ENCODE results near the gene TBXA2R. TPM values are rescaled to one million over a fixed set of nuclear protein-coding genes. Genes with fewer than 3 reads are reported as not detected.

Gene TBXA2R
- total RNA-seq, 1 donor = 1.8 TPM

DNA sequence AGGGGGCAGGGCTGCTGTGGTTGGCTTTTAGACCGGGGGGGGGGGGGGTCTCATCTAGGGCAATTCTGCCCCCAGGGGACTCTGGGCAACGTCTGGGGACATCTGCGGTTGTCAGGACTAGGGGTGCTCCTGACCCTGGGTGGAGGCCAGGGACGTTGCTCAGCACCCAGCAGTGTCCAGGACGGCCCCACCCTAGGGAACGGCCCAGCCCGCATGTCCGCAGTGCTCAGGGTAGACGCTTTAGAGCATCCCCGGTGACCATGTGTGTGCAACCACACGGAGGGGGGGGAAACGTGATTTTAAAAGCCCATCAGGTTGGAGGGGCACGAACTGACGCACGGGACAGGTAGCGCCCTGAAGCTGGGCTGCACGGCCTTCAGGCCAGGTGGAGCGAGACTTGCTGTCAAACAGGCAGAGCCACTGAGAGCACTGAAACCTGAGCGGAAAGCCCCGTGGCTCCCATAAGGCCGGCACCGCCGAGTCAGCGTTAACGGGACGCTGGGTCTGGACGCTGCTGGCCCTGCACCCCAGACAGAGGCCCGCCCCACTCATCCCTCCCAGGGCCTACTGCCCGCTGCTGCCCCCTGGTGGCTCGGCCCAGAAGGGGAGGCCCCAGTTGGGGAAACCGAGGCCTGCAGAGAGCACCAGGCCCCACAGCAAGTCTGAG, 11.6 kb upstream of the TBXA2R start:
- H3K9me3 ChIP-seq (ENCODE audit: low read depth, low read length) = no peaks in the 10 kb centered on the region
- no peaks in the 10 kb centered on the region for H3K27me3 ChIP-seq (ENCODE audit: insufficient read depth, low read length)
- no peak overlapping the region for H3K4me3 ChIP-seq (ENCODE audit: low read length)
- peaks cover 8% of the 10 kb centered on the region for H3K4me1 ChIP-seq (ENCODE audit: insufficient read depth, low read length)

- Histone ChIP-seq H3K4me3 (ENCODE audit: low read length) (no peak overlapping the region), H3K4me1 (ENCODE audit: insufficient read depth, low read length) (peaks cover 8% of the 10 kb centered on the region), H3K27me3 (ENCODE audit: insufficient read depth, low read length) (no peaks in the 10 kb centered on the region), H3K9me3 (ENCODE audit: low read depth, low read length) (no peaks in the 10 kb centered on the region)
Measured at GRCh38 chr19:3617463-3617862, 10.8 kb upstream of the TBXA2R start.

DNA sequence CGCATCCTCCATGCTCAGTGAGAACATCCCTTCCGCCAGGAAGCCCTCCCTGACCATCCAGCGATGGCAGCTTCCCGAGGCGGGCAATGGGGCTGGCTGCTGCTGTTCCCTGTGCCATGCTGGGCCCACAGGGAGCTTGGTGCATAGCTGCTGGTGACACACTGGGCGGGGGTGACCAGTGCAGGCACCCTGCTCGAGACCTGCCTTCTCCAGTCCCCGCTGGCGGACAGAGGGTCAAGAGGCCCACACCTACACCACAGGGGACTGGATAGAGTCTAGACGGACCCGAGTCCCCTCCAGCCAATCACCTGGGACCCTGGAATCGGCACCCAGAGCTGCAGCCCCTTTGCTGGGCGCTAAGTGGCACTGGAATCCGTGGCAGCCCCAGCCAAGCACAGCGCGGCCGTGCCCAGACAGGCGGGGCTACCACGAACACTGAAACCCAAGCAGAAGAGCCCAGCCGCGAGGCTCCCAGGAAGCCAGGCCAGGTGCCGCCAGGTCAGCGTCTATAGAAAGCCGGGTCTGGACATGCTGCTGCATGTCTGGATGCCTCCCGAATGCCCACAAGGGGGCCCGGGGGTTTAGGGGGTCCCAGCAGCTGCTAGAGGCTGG, 9.0 kb upstream of the TBXA2R start:
- H3K9me3 ChIP-seq (ENCODE audit: low read depth, low read length) = no peaks in the 10 kb centered on the region
- H3K4me1 ChIP-seq (ENCODE audit: insufficient read depth, low read length) = peaks cover 8% of the 10 kb centered on the region
- H3K4me3 ChIP-seq (ENCODE audit: low read length) = no peak overlapping the region
- H3K27me3 ChIP-seq (ENCODE audit: insufficient read depth, low read length) = no peaks in the 10 kb centered on the region

DNA sequence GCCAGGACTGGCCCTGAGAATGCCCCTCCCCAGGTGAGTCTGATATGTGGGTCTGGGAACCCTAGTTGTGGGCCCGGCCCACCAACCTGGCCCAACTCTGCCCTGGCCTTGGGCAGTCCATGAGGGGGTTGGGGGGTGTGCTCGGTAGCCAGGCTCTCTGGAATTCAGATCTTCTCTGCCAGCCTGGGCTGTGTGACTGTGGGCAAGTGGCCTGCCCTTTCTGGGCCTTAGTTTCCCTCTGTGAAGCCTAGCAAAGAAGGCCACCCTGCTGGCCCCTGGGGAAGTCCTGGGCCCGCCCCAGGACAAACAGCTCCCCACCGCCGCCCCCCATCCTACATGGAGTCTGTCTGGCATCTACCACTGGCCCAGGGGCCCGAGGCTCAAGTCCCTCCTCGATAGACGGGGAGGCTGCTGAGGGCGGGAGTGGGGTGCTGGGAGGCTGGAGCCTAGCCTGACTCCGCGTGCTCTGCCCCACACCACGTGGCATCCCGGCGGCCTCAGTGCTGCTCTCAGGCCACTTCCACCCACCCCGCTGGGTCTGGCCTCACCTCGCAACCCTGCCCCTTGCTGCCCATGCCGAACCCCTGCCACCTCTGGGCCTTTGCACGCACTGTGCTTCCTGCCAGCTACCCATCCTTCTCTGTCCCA, 8.3 kb upstream of the TBXA2R start:
- Histone ChIP-seq H3K4me3 (ENCODE audit: low read length) (no peak overlapping the region), H3K9me3 (ENCODE audit: low read depth, low read length) (no peaks in the 10 kb centered on the region), H3K27me3 (ENCODE audit: insufficient read depth, low read length) (no peaks in the 10 kb centered on the region), H3K4me1 (ENCODE audit: insufficient read depth, low read length) (peaks cover 8% of the 10 kb centered on the region)

DNA sequence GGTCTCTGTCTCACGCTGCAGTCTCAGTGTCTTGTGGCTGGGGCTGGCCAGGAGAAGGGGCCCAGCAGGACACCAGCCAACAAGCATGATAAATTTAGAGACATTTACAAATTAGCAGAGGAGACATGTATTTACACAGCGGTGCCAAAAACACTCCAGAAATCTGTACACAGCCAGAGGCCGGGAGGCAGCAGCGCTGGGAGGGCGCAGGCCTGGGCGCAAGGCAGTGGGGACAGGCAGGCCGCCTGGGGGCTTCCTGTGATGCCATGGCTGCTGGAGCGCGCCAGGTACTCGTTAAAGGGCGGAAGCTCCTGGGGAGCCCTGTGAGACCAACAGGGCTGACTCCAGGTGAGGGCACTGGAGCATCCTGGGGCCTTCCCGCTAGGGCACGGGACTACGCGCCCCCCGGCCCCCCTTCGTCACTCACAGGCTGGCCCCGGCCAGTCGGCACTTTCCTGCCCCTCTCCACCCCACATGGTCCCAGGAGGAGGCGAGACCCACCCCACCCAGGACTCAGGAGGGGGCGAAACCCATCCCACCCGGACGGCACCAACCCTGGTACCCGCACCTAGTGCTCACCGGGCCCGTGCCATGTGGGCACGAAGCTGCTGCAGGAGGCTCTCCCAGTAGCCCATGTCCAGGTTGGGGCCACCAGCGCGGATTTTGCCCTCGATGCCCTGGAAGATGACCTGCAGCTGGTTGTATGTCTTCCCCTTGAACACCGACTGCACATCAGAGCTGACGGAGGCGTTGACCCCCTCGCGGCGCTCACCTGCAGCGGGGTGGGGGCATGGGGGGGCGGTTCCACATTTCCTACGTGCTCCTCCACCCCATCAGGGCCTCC, 7.4 kb upstream of the TBXA2R start:
- Histone ChIP-seq H3K4me1 (ENCODE audit: insufficient read depth, low read length) (peaks cover 8% of the 10 kb centered on the region), H3K4me3 (ENCODE audit: low read length) (no peak overlapping the region), H3K9me3 (ENCODE audit: low read depth, low read length) (no peaks in the 10 kb centered on the region), H3K27me3 (ENCODE audit: insufficient read depth, low read length) (no peaks in the 10 kb centered on the region)

DNA sequence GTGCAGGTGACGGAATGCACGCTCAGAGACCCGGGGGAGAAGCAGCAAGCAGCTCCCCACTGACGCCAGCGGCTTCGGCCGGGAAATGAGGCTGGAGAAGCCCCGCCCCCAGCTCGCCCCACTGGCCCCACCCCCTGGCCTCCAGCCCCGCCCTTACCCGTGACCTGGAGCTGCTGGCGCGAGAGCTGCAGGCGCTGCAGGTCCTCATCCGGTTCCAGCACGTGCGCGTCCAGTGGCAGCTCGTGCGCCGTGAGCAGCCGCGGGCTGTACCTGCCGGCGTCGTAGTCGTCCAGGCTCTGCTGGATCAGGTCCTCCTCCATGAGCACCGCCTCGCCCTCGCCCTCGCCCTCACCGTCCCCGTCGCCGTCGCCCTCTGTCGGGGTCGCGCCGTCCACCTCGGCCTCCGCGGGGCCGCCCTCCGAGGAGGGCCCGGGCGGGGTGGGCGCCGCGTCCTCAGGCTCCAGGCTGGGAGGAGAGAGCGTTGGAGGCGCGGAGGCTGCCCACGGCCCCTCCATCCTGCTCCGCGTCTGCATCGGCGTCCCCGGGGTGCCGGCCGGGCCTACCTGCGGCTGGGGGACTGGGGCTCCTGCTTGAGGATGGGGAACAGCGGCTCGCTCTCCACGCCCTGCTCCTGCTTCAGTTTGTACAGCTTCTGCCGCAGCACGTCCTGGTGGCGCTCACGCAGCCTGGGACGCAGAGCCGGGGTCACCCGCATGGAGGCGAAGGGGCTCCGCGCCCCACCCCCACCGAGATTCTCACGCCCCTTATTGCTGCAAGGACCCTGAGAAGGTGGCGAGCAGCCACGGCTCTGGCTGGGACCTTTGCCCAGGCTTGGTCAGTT, 6.4 kb upstream of the TBXA2R start:
- no peak overlapping the region for H3K4me3 ChIP-seq (ENCODE audit: low read length)
- no peaks in the 10 kb centered on the region for H3K27me3 ChIP-seq (ENCODE audit: insufficient read depth, low read length)
- no peaks in the 10 kb centered on the region for H3K9me3 ChIP-seq (ENCODE audit: low read depth, low read length)
- H3K4me1 ChIP-seq (ENCODE audit: insufficient read depth, low read length) = peaks cover 8% of the 10 kb centered on the region

DNA sequence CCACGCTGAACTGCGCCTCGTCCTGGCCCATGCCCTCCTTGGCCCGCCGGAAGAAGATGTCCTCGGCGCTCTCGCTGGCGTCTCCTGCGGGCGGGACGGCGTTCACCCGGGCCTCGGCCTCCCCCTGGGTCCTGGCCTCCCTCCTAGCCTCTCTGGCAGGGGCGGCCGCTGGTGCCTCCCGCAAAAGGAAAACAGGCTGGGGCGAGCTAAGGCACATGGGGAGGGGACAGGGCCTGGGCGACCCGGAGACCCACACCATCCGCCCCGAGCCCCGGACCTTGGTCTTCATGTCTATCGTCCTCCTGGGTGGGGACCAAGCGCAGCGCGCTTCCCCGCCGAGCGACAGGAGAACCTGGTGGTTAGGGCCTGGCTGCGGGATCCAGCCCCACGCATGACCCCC, 5.7 kb upstream of the TBXA2R start:
- Histone ChIP-seq H3K4me1 (ENCODE audit: insufficient read depth, low read length) (peaks cover 8% of the 10 kb centered on the region), H3K27me3 (ENCODE audit: insufficient read depth, low read length) (no peaks in the 10 kb centered on the region)

GRCh38 chr19:3611841-3612240, 5.2 kb upstream of the TBXA2R start:
- no peaks in the 10 kb centered on the region for H3K27me3 ChIP-seq (ENCODE audit: insufficient read depth, low read length)
- H3K9me3 ChIP-seq (ENCODE audit: low read depth, low read length) = no peaks in the 10 kb centered on the region
- peaks cover 10% of the 10 kb centered on the region for H3K4me1 ChIP-seq (ENCODE audit: insufficient read depth, low read length)
- no peak overlapping the region for H3K4me3 ChIP-seq (ENCODE audit: low read length)

More for the DNA sequence above, 5.7 kb upstream of the TBXA2R start:
- Histone ChIP-seq H3K9me3 (ENCODE audit: low read depth, low read length) (no peaks in the 10 kb centered on the region), H3K4me3 (ENCODE audit: low read length) (no peak overlapping the region)

DNA sequence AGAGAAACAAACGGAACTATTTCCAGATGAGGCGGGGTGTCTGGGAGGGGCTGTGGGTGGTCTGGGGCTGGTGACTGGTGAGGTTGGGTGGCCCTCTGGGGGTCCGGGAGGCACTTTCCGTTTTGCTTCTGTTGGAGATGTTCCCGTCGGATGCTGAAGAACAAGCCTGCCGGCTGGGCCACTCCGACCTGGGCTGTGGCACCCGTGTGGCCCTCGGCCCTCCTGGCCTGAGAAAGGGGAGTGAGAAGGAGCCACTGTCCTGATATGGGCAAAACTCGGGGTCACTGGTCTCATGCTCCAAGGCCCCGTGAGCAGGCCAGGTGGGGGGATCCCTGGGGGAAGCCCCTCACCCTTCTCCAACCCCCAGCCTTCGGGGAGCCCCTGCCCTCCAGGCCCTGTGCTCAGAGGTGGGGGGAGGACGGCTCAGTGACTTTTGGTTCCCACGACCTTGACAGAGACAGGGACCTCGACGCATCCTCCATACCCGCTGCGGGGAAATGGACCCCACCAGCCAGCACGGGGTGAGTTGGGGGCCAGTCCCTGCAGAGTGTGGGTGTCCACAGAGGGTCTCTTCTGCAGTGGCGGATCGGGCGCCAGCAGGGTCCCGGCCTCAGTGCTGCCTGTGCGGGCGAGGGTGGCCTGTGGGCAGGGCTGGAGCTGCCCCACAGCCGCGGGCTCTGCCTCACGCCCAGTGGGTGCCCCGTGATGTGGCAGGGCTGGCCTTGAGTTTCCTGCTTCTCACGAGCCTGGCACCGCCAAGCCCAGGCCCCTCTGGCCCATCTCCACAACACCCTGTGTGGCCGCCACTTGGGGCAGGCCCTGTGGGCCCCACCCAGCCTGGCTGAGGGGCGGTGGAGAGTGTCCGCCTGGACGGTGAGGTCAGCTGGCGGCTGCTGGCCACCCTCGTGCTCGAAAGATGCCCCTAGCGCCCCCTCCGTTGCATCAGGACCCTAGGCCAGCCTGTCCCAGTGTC, 4.4 kb upstream of the TBXA2R start:
- H3K4me3 ChIP-seq (ENCODE audit: low read length) = no peak overlapping the region
- H3K4me1 ChIP-seq (ENCODE audit: insufficient read depth, low read length) = peaks cover 15% of the 10 kb centered on the region
- peaks cover 3% of the 10 kb centered on the region for H3K27me3 ChIP-seq (ENCODE audit: insufficient read depth, low read length)
- H3K9me3 ChIP-seq (ENCODE audit: low read depth, low read length) = no peaks in the 10 kb centered on the region

DNA sequence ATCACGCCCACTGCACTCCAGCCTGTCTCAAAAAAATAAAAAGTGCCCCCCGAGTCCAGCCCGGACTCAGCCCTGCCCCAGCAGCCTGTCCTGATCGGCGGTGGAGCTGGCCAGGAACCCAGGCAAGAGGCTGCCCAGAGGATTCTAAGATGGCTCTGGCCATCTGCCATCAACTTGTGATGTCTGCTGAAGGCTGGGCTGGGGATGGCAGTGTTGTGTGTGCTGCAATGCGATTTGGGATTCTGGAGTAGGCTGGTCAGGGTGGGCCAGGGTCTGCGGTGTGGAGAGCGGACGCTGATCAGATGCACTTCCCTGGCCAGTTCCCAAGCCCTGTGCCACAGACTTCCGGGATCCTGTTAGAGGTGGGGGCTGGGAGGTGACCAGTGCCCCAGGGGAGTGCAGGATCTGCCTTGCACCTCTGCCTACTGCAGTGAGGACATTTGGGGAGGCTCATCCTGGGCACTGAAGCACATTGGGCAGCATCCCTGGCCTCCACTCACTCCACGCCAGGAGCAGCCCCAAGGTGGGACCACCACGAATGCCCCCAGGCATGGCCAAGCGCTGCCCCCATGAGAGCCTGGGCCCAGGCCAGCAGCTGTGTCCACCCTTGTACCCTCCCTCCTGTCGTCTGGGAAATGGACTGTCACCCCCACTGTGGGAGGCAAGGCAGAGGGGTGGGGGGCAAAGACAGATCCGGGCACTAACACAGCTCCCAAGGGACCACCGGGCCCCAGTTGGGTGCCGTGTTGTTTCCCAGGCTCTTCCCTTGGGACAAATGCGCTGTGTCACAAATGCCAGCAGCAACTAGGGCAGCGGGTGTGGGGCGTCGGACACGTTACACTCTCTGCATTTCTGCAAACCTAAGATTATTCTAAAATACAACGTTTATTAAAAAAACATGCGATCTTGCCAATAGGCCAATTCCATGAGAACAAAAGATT, 3.4 kb upstream of the TBXA2R start:
- H3K27me3 ChIP-seq (ENCODE audit: insufficient read depth, low read length) = peaks cover 12% of the 10 kb centered on the region
- H3K9me3 ChIP-seq (ENCODE audit: low read depth, low read length) = no peaks in the 10 kb centered on the region
- H3K4me1 ChIP-seq (ENCODE audit: insufficient read depth, low read length) = peaks cover 24% of the 10 kb centered on the region
- H3K4me3 ChIP-seq (ENCODE audit: low read length) = no peak overlapping the region

GRCh38 chr19:3608750-3609322, 2.2 kb upstream of the TBXA2R start:
- Histone ChIP-seq H3K27me3 (ENCODE audit: insufficient read depth, low read length) (peaks cover 12% of the 10 kb centered on the region), H3K4me1 (ENCODE audit: insufficient read depth, low read length) (peaks cover 30% of the 10 kb centered on the region), H3K9me3 (ENCODE audit: low read depth, low read length) (no peaks in the 10 kb centered on the region), H3K4me3 (ENCODE audit: low read length) (no peak overlapping the region)

DNA sequence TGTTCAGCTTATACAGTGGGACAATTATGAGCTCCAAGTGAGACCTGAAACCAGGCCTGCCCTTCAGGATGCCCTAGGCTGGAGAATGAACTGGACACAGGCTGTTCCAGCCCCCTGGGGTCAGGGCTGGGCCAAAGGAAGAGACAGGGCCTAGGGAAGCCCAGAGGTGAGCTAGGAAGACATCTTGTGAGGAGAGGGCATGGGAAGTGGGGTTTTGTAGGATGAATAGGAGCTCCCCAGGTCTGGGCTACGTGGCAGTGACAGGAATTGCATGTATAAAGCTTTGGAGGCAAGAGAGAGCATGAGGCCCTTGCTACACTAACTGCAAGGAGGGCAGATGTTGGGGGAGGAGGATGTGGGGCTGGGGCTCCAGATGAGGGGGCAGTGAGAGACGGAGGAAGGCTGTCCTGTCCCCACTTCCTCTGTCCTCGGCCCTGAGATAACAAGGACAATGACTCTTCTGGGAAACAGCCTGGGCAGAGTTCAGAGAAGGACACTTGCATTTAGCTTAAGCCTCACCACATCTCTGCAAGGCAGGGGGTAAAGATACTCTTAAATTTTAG, 1.5 kb upstream of the TBXA2R start:
- no peaks in the 10 kb centered on the region for H3K9me3 ChIP-seq (ENCODE audit: low read depth, low read length)
- peaks cover 30% of the 10 kb centered on the region for H3K4me1 ChIP-seq (ENCODE audit: insufficient read depth, low read length)

More for the DNA sequence above, 1.5 kb upstream of the TBXA2R start:
- peaks cover 12% of the 10 kb centered on the region for H3K27me3 ChIP-seq (ENCODE audit: insufficient read depth, low read length)
- H3K4me3 ChIP-seq (ENCODE audit: low read length) = no peak overlapping the region
